HG02623 (cell line): ENCODE measurements around the gene TEKT4.
"Not testable (repeated sequence)": the region's sequence is repeated elsewhere in the genome, so short reads cannot be mapped to it uniquely, and the experiment has no call there.

ENCODE experiments used
- ATAC-seq: cut with Tn5 transposase; IDR thresholded peaks from one replicate; pipeline ENCODE4 v1.9.1; 2021; ENCODE audit warnings: moderate library complexity; ENCODE audit not compliant: unreplicated experiment

The TEKT4 gene

DNA sequence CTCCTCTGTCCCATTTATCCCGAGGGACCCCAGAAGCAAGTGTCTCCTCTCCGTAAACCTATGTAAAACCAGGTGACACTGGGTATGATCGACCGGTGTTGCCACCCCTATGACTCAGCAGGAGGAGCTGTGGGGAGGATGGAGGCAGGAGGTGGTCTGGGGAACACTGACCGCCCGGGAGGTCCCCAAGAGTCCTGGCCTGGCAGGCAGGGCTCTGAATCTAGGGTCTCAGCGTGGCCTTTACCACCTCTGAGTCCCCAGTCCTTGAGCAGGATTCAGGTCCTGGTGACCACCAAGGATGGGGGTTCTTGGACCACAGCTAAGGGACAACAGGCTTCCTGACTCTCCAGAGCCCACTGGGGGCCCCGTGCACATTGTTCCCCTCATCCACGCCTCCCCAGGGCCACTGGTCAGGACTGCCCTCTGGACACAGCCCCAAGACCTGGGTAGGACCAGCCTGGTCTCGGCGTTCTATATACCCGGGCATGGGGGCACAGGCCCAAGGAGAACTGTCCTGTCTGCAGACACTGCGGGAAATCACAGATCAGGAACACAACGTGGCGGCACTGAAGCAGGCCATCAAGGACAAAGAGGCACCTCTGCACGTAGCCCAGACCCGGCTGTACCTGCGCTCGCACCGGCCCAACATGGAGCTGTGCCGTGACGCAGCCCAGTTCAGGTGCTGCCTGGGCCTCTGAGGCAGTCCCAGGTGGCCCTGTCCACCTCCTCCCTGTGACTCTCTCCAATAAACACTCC, 4.0 kb downstream of the TEKT4 start:
- no peak for ATAC-seq

DNA sequence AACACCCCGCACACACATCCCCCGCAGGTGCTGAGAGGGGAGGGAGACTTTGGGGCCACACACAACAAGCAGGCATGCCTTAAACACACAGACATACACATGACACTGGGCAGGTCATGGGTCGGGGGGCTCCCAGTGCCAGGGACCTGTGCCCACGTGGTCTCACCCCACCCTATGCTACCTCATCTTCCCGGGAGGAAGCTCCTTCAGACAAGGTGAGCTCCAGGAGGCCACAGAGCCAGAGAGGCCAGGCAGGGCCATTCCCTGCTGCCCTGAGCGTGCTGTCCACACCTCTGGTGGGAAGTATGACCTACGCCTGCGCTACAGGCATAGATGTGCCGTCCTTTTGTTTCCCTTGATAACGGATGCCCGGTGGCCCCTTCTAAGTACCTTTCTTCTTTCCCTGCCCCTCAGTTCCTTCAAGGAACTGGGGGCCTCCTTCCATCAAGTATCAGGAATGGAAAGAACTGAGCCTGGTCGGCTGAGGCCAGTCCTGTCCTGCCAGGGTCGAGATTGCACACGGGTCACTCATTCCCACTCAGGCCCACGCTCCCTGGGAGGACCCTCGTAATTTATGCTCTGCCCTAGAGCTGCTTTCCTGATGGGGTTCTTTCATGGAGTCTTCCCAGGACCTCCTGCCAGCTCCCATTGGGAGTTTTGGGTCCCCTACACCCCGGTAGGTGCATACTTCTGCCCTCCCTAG, 4.7 kb downstream of the TEKT4 start:
- ATAC-seq, result no peak

GRCh38 chr2:94876523-94876863, 5.3 kb downstream of the TEKT4 start:
- ATAC-seq, result no peak

DNA sequence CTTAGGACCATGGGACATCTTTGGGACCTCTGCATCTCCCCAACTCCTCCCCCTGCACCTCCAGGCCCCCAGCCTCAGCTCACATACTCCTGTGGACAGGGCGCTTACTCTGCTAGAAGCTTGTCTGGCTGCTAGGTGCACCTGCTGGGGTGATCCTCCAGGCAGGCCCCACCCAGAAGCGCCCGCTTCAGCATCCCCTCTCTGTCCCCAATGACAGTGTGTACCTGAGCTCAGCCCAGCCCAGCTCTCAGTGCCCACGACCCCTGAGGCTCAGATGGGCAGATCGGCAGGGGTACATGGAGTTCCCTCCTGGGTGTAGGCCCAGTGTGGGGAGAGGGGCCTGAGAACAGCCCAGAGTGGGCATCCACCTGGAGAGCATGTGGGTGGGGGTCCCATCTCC, 5.9 kb downstream of the TEKT4 start:
- ATAC-seq, result no peak

- ATAC-seq, result not testable (repeated sequence)
Observed at GRCh38 chr2:94878575-94878974, 7.3 kb downstream of the TEKT4 start.

GRCh38 chr2:94879314-94879981, 8.2 kb downstream of the TEKT4 start:
- ATAC-seq, result no peak

GRCh38 chr2:94879982-94880377, 8.8 kb downstream of the TEKT4 start:
- no peak for ATAC-seq

DNA sequence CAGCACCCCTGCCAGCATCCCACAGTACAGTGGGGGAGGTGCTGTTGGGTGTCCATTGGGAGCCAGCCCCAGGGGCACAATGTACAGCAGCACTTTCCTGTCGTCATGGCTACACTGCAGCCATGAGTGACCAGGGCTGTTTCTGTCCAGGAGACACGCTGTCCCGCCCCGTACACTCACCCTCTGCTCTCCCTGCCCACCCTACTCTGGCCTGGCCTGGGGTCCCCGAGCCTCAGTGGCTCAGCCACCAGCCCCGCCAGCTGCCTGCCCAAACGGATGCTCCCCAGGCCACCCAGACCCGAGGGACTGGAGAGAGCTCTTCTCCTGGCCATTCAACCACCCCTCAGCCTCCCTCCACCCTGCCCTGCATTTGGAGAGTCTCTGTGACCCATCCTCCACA, 9.3 kb downstream of the TEKT4 start:
- ATAC-seq, result no peak

DNA sequence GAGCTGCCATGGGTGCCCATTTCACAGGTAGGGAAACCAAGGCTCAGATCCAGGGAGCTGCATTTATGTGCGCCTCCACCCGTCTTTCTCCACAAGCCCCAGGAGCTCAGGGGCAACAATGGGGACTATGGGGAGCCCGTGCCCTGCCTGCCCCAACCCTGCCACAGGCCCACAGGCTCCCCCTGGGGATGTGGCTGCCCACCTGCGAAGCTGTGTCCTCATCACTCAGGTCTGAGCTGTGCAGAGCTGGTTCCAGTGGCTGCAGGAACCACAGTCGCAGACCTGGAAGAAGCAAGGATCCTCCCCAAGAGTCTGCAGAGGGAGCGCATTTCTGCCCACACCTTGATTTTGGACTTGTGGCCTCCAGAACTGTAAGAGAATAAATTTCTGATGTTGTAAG, 9.8 kb downstream of the TEKT4 start:
- ATAC-seq, result no peak

GRCh38 chr2:94890234-94890633, 19.0 kb downstream of the TEKT4 start:
- no peak for ATAC-seq

DNA sequence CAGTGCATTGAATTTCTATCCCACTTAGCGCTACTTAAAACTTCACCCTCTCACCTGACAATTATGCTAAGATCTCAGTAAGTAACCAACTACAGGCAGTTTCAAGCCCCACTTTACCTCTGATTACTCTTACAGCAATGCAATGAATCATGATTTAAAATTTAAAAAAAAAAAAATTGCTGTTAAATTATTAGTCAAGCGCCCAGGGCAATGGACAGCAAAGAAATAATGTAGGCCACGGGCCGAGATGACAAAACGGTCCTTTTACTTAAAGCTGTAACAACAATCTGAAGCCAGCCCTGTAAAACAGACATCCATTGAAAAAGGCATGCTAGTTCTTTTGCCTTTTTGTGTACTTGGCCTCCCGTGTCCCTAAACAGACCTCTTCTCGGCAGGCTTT, 24.0 kb downstream of the TEKT4 start:
- ATAC-seq, result not testable (repeated sequence)

DNA sequence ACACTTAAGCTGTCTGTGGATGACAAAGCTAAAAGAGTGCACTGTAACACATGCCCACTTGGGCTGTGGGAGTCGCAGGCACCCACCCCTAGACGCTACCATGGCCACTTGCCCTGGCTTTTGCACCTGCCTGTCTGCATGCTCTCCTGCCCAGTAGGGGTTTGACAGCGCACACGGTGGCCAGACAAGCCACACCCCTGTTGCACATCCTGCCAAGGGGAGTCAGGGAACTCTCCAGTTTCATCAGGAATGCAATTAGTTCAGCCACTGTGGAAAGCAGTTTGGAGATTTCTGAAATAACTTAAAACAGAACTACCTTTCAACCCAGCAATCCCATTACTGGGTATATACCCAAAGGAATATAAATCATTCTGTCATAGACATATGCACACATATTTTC, 35.7 kb downstream of the TEKT4 start:
- not testable (repeated sequence) for ATAC-seq

- no peak for ATAC-seq
Observed at GRCh38 chr2:94923196-94923595, 52.0 kb downstream of the TEKT4 start.

DNA sequence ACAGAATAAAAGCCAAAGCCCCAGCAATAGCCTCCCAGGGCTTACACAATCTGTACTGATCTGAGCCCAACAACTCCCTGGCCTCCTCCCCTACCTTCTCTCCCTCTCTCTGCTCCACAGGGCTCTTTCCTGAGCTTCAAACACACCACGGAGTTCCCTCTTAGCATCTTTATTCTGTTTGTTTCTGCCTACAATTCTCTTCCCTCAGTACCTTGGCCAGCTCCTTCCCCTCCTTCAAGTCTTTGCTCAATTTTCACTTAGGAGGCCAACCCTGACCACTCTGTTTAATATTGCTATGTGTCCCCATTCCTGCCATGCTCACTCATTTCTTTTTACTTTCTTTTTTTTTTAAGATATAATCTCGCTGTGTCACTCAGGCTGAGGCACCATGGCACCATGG, 53.8 kb downstream of the TEKT4 start:
- ATAC-seq, result not testable (repeated sequence)
